ENCODE results near the gene CALCR. TPM values are rescaled to one million over a fixed set of nuclear protein-coding genes. Genes with fewer than 3 reads are reported as not detected.
A peak's percentile ranks its signal among the peaks of the same experiment; 100 is the strongest.

CALCR gene
- total RNA-seq, 1 donor from 2014 or later, result not detected

GRCh38 chr7:93578762-93579161, 4.2 kb upstream of the CALCR start:
- Histone ChIP-seq H3K36me3 (no peaks in the 10 kb centered on the region), H3K27me3 (peaks cover 23% of the 10 kb centered on the region), H3K4me3 (no peak overlapping the region), H3K9me3 (no peaks in the 10 kb centered on the region), H3K27ac (no peak overlapping the region), H3K4me1 (peaks cover 4% of the 10 kb centered on the region)
- no peak for DNase-seq
- ATAC-seq, result peak; percentile 64
- intact Hi-C loops (cut with DNase I), result no loop called here
- TF ChIP-seq, protein P1, sequence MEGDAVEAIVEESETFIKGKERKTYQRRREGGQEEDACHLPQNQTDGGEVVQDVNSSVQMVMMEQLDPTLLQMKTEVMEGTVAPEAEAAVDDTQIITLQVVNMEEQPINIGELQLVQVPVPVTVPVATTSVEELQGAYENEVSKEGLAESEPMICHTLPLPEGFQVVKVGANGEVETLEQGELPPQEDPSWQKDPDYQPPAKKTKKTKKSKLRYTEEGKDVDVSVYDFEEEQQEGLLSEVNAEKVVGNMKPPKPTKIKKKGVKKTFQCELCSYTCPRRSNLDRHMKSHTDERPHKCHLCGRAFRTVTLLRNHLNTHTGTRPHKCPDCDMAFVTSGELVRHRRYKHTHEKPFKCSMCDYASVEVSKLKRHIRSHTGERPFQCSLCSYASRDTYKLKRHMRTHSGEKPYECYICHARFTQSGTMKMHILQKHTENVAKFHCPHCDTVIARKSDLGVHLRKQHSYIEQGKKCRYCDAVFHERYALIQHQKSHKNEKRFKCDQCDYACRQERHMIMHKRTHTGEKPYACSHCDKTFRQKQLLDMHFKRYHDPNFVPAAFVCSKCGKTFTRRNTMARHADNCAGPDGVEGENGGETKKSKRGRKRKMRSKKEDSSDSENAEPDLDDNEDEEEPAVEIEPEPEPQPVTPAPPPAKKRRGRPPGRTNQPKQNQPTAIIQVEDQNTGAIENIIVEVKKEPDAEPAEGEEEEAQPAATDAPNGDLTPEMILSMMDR (IDR thresholded peaks at IDR 0.05), result no peak

DNA sequence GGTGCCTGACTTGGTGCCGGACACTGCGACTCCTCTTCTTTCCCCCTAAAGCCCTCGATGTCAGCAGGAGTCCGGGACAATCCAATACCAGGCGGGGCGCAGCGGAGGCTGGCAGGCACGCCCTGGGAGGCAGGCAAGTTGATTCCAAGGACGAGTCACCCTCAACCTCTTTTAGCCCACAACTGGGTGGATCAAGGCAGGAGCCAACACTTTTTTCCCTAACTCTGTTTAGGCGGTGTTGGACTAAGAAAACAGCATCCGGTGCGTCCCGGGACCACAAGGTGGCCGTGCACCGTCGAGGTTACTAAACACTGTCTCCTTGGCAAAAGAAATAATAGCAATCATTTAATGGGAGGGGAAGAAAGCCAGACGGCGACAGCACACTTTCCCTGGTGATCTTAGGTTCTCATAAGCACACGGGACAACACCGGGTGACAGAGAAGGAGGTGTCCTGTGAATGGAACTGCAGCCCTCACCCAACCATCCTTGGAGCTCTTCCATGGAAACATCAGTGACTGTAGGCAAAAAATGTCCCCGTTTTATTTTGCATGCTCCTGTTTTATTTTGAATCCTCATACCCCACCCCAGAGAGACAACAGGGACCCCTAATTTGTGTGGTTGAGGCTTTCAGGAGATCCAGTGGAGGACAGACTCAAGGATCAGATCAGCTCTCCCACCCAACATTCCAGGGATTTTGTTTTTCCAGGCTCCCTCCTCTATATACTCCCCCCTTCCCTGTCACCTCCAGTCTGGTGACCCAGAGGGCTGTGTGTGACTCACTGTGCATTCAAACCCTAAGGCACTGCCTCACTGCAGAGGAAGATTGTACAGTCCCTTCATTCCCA, 1.3 kb upstream of the CALCR start:
- peaks cover 4% of the 10 kb centered on the region for H3K4me1 ChIP-seq
- H3K27ac ChIP-seq, result no peak overlapping the region
- intact Hi-C loops (cut with DNase I), result no loop called here
- peaks cover 36% of the 10 kb centered on the region for H3K27me3 ChIP-seq
- no peaks in the 10 kb centered on the region for H3K36me3 ChIP-seq
- no peak overlapping the region for H3K4me3 ChIP-seq
- H3K9me3 ChIP-seq, result no peaks in the 10 kb centered on the region
- TF ChIP-seq, protein P1 (IDR thresholded peaks at IDR 0.05), result no peak
- ATAC-seq, result peak; percentile 26
- peak; percentile 51 for DNase-seq

DNA sequence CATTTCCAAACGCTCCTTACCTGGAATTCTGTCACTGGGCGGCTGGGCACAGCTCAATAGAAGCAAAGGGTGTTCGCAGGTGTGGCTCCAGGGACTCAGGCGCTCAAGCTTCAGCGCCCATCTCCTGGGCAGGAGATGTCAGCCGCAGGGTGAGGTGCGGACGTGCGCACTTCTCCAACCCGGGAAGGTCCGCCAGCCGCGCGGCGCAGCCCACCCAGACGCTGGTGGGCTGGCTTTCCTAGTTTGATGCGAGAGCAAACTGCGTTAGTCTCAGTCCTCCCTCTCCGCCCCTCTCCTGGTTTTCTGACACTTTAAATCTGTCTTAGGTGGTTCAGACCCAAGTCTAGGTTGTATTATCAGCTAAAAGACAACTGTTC, 267 bp downstream of the CALCR start:
- TF ChIP-seq, protein P1 (IDR thresholded peaks at IDR 0.05), result no peak
- DNase-seq (no peak), ATAC-seq (no peak)
- Histone ChIP-seq H3K27me3 (peaks cover 36% of the 10 kb centered on the region), H3K27ac (no peak overlapping the region), H3K4me3 (peak overlapping the region; percentile 24), H3K4me1 (peaks cover 3% of the 10 kb centered on the region), H3K9me3 (no peaks in the 10 kb centered on the region), H3K36me3 (no peaks in the 10 kb centered on the region)
- intact Hi-C loops (cut with DNase I), result no loop called here

- Histone ChIP-seq H3K36me3 (no peaks in the 10 kb centered on the region), H3K4me3 (no peak overlapping the region), H3K9me3 (no peaks in the 10 kb centered on the region), H3K27me3 (peaks cover 17% of the 10 kb centered on the region), H3K27ac (no peak overlapping the region), H3K4me1 (no peaks in the 10 kb centered on the region)
- TF ChIP-seq, protein P1 (IDR thresholded peaks at IDR 0.05), result no peak
- ATAC-seq, result no peak
- intact Hi-C loops (cut with DNase I), result no loop called here
- no peak for DNase-seq
These were observed 5.3 kb downstream of the CALCR start for GRCh38 chr7:93569189-93569588.

DNA sequence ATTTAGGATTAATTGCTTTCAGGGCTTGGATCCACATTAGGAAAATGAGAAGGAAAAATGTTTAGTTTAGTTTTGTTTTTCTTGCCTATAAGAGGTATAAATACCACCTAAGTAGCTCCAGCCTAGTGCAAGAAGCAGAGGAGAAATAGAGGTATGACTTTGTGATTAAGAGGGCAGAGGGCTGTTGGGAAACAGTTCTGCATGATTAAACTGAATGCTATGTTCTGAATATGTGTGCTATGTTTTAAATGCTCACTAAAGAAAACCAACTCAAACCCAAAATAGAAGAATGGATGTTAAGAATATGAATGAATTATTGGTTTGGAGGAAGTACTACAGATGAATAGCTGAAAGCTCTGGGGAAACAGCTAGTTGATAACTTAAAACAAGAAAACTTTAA, 7.6 kb downstream of the CALCR start:
- TF ChIP-seq, protein P1 (IDR thresholded peaks at IDR 0.05), result no peak
- H3K9me3 ChIP-seq, result no peaks in the 10 kb centered on the region
- peaks cover 3% of the 10 kb centered on the region for H3K27me3 ChIP-seq
- intact Hi-C loops (cut with DNase I), result no loop called here
- no peak overlapping the region for H3K27ac ChIP-seq
- no peak overlapping the region for H3K4me3 ChIP-seq
- ATAC-seq (no peak), DNase-seq (no peak)
- no peaks in the 10 kb centered on the region for H3K4me1 ChIP-seq
- H3K36me3 ChIP-seq, result no peaks in the 10 kb centered on the region

Data from upper lobe of right lung (tissue), 1 donor.